Measurements from ENCODE around the gene CTH.

- TF ChIP-seq POLR2AphosphoS5 (IDR thresholded peaks at IDR 0.05; ENCODE audit: low read depth, low read length): no peak
- TF ChIP-seq POLR2A (IDR thresholded peaks at IDR 0.05; ENCODE audit: low read depth, low read length): no peak
- no peak for TF ChIP-seq TAF1 (IDR thresholded peaks at IDR 0.05; ENCODE audit: borderline replicate concordance, low read depth, low read length)
Observed at GRCh38 chr1:70401974-70402373, 9.1 kb upstream of the CTH start.

All from GM12892 (cell line).